ENCODE measurements around the gene SCAPER. TPM values are rescaled to one million over a fixed set of nuclear protein-coding genes. Genes with fewer than 3 reads are reported as not detected.
"Not testable (repeated sequence)": the region's sequence is repeated elsewhere in the genome, so short reads cannot be mapped to it uniquely, and the experiment has no call there.

The SCAPER gene
- total RNA-seq, 1 experiment from 2014 or later = 4.6 TPM

DNA sequence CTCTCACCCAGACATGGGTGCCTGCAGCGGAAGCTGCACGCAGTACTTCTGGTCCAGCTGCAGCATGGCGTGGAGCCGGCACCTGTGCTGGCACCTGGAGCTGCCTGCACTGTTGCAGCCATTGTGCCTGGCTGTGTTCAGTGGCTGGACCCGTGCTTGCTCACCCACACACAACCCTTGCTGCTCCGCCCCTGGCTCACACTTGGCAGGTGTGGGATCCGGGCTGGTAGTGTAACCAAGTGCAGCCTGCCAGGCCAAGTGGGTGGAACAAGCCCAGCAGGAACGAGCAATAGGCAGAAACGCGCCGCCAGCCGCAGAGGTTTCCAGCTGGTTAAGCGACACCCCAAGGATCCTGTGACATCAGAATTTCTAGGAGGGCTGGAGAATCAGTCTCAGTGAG, 11.2 kb upstream of the SCAPER start:
- no peak for DNase-seq (ENCODE audit: low read depth)
- in situ Hi-C loops (cut with HindIII; ENCODE audit: low pct_unique_long_range_greater_than_20kb, low sequenced_read_pairs) = no loop called here

DNA sequence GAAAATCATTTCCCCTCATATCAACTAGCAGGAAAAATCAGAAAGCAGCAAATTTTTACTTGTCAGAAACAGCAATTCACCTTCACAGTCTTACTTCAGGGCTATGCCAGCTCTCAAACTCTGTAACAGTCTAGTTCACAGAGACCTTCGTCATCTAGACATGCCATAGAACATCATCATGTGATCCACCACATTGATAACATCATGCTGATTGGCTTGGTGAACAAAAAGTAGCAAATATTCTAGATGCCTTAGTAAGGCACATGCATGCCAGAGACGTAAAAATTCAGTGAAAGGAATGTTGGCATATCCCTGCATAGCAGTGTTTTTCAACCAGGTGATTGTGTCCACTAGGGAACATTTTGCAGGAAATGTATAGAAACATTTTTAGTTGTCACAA, 8.6 kb upstream of the SCAPER start:
- DNase-seq (ENCODE audit: low read depth) = no peak
- in situ Hi-C loops (cut with HindIII; ENCODE audit: low pct_unique_long_range_greater_than_20kb, low sequenced_read_pairs) = no loop called here

- in situ Hi-C loops (cut with HindIII; ENCODE audit: low pct_unique_long_range_greater_than_20kb, low sequenced_read_pairs) = no loop called here
- DNase-seq (ENCODE audit: low read depth) = no peak
These were observed 7.3 kb upstream of the SCAPER start for GRCh38 chr15:76912430-76912829.

DNA sequence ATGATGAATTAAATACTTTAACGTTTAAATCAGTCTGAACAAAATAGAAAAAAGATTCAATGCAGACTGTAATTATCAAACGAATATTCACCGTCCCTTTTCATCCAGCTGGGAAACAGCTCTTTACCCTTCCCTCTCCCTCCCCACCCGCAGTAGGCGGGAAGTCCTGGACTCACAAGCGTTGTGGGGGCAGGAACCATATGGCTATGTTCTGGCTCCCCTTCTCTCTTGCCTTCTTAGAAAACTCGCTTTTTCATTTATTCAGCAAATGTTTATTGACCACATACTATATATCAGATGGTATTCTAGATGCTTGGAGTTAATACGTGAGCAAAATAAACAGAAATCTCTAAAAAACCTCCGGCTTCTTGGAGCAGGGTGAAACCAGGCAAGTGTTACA, 715 bp upstream of the SCAPER start:
- in situ Hi-C loops (cut with HindIII; ENCODE audit: low pct_unique_long_range_greater_than_20kb, low sequenced_read_pairs) = no loop called here
- DNase-seq (ENCODE audit: low read depth) = no peak

- in situ Hi-C loops (cut with HindIII; ENCODE audit: low pct_unique_long_range_greater_than_20kb, low sequenced_read_pairs) = no loop called here
- peak; percentile 33 for DNase-seq (ENCODE audit: low read depth)
These were observed 603 bp downstream of the SCAPER start for GRCh38 chr15:76904461-76905012.

DNA sequence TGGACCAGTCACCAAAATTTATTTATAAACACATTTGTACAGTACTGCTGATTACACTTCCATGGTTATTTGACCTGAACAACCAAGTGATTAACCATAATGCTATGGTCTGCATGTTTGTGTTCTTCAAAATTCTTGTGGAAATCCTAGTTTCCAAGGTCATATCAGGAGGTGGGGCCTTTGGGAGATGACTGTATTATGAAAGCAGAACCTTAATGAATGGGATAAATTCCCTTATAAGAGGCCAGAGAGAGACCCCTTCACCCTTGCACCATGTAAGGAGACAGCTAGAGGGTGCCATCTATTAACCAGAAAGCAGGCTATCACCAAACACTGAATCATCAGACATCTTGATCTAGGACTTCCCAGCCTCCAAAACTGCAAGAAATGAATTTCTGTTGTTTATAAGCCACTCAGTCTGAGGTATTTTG, 1.9 kb downstream of the SCAPER start:
- in situ Hi-C loops (cut with HindIII; ENCODE audit: low pct_unique_long_range_greater_than_20kb, low sequenced_read_pairs) = no loop called here
- no peak for DNase-seq (ENCODE audit: low read depth)

GRCh38 chr15:76901965-76902364, 3.2 kb downstream of the SCAPER start:
- DNase-seq (ENCODE audit: low read depth) = no peak

DNA sequence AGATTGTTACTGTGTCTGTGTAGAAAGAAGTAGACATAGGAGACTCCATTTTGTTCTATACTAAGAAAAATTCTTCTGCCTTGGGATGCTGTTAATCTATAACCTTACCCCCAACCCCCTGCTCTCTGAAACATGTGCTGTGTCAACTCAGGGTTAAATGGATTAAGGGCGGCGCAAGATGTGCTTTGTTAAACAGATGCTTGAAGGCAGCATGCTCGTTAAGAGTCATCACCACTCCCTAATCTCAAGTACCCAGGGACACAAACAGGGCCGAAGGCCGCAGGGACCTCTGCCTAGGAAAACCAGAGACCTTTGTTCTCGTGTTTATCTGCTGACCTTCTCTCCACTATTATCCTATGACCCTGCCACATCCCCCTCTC, 5.2 kb downstream of the SCAPER start:
- in situ Hi-C loops (cut with HindIII; ENCODE audit: low pct_unique_long_range_greater_than_20kb, low sequenced_read_pairs); DNase-seq (ENCODE audit: low read depth): not testable (repeated sequence)

More at GRCh38 chr15:76901965-76902364, 3.2 kb downstream of the SCAPER start:
- in situ Hi-C loops (cut with HindIII; ENCODE audit: low pct_unique_long_range_greater_than_20kb, low sequenced_read_pairs) = no loop called here

DNA sequence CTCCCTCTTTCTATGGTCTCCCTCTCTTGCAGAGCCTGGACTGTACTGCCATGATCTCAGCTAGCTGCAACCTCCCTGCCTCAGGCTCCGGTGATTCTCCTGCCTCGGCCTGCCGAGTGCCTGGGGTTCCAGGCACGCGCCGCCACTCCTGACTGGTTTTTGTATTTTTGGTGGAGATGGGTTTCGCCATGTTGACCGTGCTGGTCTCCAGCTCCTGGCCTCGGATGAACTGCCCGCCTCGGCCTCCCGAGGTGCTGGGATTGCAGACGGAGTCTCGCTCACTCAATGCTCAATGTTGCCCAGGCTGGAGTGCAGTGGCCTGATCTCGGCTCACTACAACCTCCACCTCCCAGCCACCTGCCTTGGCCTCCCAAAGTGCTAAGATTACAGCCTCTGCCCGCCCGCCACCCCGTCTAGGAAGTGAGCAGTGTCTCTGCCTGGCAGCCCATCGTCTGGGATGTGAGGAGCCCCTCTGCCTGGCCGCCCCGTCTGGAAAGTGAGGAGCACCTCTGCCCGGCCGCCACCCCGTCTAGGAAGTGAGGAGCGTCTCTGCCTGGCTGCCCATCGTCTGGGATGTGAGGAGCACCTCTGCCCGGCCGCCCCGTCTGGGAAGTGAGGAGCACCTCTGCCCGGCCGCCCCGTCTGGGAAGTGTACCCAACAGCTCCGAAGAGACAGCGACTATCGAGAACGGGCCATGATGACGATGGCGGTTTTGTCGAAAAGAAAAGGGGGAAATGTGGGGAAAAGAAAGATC, 5.8 kb downstream of the SCAPER start:
- in situ Hi-C loops (cut with HindIII; ENCODE audit: low pct_unique_long_range_greater_than_20kb, low sequenced_read_pairs); DNase-seq (ENCODE audit: low read depth): not testable (repeated sequence)

GRCh38 chr15:76898102-76898501, 7.0 kb downstream of the SCAPER start:
- DNase-seq (ENCODE audit: low read depth) = no peak
- in situ Hi-C loops (cut with HindIII; ENCODE audit: low pct_unique_long_range_greater_than_20kb, low sequenced_read_pairs) = no loop called here

DNA sequence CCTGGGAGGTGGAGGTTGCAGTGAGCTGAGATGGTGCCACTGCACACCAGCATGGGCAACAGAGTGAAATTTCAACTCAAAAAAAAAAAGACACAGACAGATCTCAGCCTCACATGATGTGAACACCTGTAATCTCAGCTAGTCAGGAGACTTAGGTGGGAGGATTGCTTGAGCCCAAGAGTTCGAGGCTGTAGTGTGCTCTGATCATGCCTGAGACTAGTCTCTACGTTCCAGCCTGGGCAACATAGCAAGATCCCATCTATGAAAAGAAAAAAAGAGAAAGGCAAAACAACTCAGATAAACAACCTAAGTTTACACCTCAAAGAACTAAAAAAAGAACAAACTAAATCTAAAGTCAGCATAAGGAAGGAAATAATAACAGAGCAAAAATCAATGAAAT, 11.0 kb downstream of the SCAPER start:
- in situ Hi-C loops (cut with HindIII; ENCODE audit: low pct_unique_long_range_greater_than_20kb, low sequenced_read_pairs) = no loop called here

GRCh38 chr15:76892836-76893235, 12.3 kb downstream of the SCAPER start:
- in situ Hi-C loops (cut with HindIII; ENCODE audit: low pct_unique_long_range_greater_than_20kb, low sequenced_read_pairs); DNase-seq (ENCODE audit: low read depth): not testable (repeated sequence)

More for the DNA sequence above, 11.0 kb downstream of the SCAPER start:
- DNase-seq (ENCODE audit: low read depth) = no peak

- DNase-seq (ENCODE audit: low read depth); in situ Hi-C loops (cut with HindIII; ENCODE audit: low pct_unique_long_range_greater_than_20kb, low sequenced_read_pairs): not testable (repeated sequence)
These were observed 17.6 kb downstream of the SCAPER start for GRCh38 chr15:76887280-76888141.

GRCh38 chr15:76885212-76885611, 19.9 kb downstream of the SCAPER start:
- DNase-seq (ENCODE audit: low read depth) = no peak
- in situ Hi-C loops (cut with HindIII; ENCODE audit: low pct_unique_long_range_greater_than_20kb, low sequenced_read_pairs) = no loop called here

DNA sequence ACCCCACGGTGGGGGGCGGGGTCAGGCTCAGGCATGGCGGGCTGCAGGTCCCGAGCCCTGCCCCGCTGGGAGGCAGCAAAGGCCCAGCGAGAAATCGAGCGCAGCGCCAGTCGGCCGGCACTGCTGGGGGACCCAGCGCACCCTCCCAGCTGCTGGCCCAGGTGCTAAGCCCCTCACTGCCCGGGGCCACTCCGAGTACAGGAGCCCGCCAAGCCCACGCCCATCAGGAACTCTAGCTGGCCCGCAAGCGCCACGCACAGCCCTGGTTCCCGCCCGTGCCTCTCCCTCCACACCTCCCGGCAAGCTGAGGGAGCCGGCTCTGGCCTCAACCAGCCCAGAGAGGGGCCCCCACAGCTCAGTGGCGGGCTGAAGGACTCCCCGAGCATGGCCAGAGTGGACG, 29.2 kb downstream of the SCAPER start:
- in situ Hi-C loops (cut with HindIII; ENCODE audit: low pct_unique_long_range_greater_than_20kb, low sequenced_read_pairs) = no loop called here
- no peak for DNase-seq (ENCODE audit: low read depth)

- DNase-seq (ENCODE audit: low read depth); in situ Hi-C loops (cut with HindIII; ENCODE audit: low pct_unique_long_range_greater_than_20kb, low sequenced_read_pairs): not testable (repeated sequence)
These were observed 32.1 kb downstream of the SCAPER start for GRCh38 chr15:76873066-76873465.

DNA sequence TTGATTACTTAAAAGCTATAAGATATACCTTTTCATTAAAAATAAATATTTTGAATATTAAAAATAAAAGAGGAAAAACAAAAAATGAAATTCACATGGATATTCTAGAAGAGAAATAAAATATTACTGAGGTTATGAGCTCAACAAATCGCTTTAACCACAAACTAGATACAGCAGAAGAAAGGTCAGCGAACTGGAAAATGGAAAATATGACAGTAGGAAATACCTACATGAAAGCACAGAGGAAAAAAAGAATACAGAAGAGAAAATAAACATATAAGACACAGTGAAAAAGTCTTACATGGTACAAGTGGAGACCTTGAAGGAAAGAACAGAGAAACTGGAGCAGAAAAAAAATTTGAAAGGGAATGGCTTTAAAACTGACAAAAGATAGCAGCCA, 33.2 kb downstream of the SCAPER start:
- DNase-seq (ENCODE audit: low read depth) = no peak
- in situ Hi-C loops (cut with HindIII; ENCODE audit: low pct_unique_long_range_greater_than_20kb, low sequenced_read_pairs) = no loop called here

DNA sequence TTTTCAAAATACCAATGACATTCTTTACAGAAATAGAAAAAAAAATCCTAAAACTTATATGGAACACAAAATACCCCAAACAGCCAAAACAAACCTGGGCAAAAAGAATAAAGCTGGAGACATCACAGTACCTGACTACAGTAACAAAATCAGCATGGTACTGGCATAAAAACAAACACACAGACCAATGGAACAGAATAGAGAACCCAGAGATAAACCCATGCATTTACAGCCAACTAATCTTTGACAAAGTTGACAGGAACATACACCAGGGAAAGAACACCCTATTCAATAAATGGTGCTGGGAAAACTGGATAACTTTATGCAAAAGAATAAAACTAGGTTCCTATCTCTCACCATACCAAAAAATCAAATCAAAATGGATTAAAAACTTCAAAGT, 36.4 kb downstream of the SCAPER start:
- in situ Hi-C loops (cut with HindIII; ENCODE audit: low pct_unique_long_range_greater_than_20kb, low sequenced_read_pairs) = no loop called here
- DNase-seq (ENCODE audit: low read depth) = no peak

DNA sequence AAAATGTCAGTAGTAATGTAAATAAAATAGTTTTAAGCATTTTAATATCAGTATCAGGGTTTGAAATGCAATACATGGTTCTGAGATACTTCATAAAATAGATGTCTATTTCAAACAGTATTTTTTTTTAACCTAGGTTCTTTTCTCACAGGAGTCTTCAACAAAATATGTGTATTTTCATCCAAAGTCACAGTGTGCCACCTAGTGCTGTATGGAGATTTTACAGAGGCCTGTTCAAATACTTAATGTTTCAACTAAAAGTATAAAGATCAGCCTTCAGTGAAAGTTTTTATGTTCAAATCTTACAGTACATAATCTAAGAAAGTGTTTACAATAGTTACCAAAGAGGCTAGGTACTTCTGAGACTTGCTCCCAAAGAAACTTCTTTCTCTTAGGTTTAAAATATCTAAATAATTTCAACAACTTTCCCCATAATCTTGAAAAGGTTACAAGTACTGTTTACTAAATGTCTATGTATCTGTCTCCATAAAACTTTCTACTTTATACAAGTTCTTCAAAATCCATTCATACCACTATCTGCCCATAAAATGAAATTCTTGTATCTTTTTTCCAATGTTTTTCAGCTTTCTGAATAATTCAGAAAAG, 38.3 kb downstream of the SCAPER start:
- peak; percentile 6 for DNase-seq (ENCODE audit: low read depth)
- in situ Hi-C loops (cut with HindIII; ENCODE audit: low pct_unique_long_range_greater_than_20kb, low sequenced_read_pairs) = no loop called here

All from Caki2 (cell line).